ENCODE results near the gene NLRX1.

The NLRX1 gene

GRCh38 chr11:119157063-119157462 is 11.5 kb upstream of the NLRX1 start:
- Histone ChIP-seq H2AFZ (ENCODE audit: low read depth, low read length, severe bottlenecking) (no peak overlapping the region), H3K9me2 (replicated peaks; ENCODE audit: insufficient read depth, low read length) (no peaks in the 10 kb centered on the region), H4K20me1 (ENCODE audit: low read depth, low read length) (no peaks in the 10 kb centered on the region), H3F3A (ENCODE audit: insufficient read depth) (no peaks in the 10 kb centered on the region), H3K27me3 (ENCODE audit: low read length) (no peaks in the 10 kb centered on the region), H3K27ac (ENCODE audit: low read depth, low read length) (no peak overlapping the region), H3K9ac (ENCODE audit: low read length) (no peak overlapping the region), H3K4me2 (ENCODE audit: low read depth, low read length, poor library complexity, severe bottlenecking) (no peak overlapping the region), H3K4me3 (ENCODE audit: insufficient read depth, low read length, poor library complexity, severe bottlenecking) (no peak overlapping the region), H3K36me3 (ENCODE audit: low read length) (no peaks in the 10 kb centered on the region), H3K79me2 (ENCODE audit: insufficient read depth, low read length) (no peaks in the 10 kb centered on the region), H3K9me3 (ENCODE audit: insufficient read depth, low read length) (no peaks in the 10 kb centered on the region)
- TF ChIP-seq CTCF (IDR thresholded peaks at IDR 0.05; ENCODE audit: insufficient read depth, low read length, poor library complexity, severe bottlenecking) (no peak), EZH2phosphoT487 (conservative IDR thresholded peaks at IDR 0.05; ENCODE audit: low read length) (no peak)

- H3K27ac ChIP-seq (ENCODE audit: low read depth, low read length) = no peak overlapping the region
- H3K79me2 ChIP-seq (ENCODE audit: insufficient read depth, low read length) = no peaks in the 10 kb centered on the region
- no peak overlapping the region for H3K4me3 ChIP-seq (ENCODE audit: insufficient read depth, low read length, poor library complexity, severe bottlenecking)
- H3K27me3 ChIP-seq (ENCODE audit: low read length) = no peaks in the 10 kb centered on the region
- no peak overlapping the region for H3K9ac ChIP-seq (ENCODE audit: low read length)
- H3F3A ChIP-seq (ENCODE audit: insufficient read depth) = no peaks in the 10 kb centered on the region
- H3K36me3 ChIP-seq (ENCODE audit: low read length) = no peaks in the 10 kb centered on the region
- no peak overlapping the region for H2AFZ ChIP-seq (ENCODE audit: low read depth, low read length, severe bottlenecking)
- no peaks in the 10 kb centered on the region for H4K20me1 ChIP-seq (ENCODE audit: low read depth, low read length)
- H3K9me3 ChIP-seq (ENCODE audit: insufficient read depth, low read length) = no peaks in the 10 kb centered on the region
- no peaks in the 10 kb centered on the region for H3K9me2 ChIP-seq (replicated peaks; ENCODE audit: insufficient read depth, low read length)
- TF ChIP-seq EZH2phosphoT487 (conservative IDR thresholded peaks at IDR 0.05; ENCODE audit: low read length) = no peak
- TF ChIP-seq CTCF (IDR thresholded peaks at IDR 0.05; ENCODE audit: insufficient read depth, low read length, poor library complexity, severe bottlenecking) = no peak
- H3K4me2 ChIP-seq (ENCODE audit: low read depth, low read length, poor library complexity, severe bottlenecking) = no peak overlapping the region
Observed at GRCh38 chr11:119158467-119158866, 10.1 kb upstream of the NLRX1 start.

GRCh38 chr11:119160151-119160550 is 8.4 kb upstream of the NLRX1 start:
- Histone ChIP-seq H3K4me2 (ENCODE audit: low read depth, low read length, poor library complexity, severe bottlenecking) (no peak overlapping the region), H3K9me2 (replicated peaks; ENCODE audit: insufficient read depth, low read length) (no peaks in the 10 kb centered on the region), H4K20me1 (ENCODE audit: low read depth, low read length) (no peaks in the 10 kb centered on the region), H3K4me3 (ENCODE audit: insufficient read depth, low read length, poor library complexity, severe bottlenecking) (no peak overlapping the region), H3K9me3 (ENCODE audit: insufficient read depth, low read length) (no peaks in the 10 kb centered on the region), H3K36me3 (ENCODE audit: low read length) (no peaks in the 10 kb centered on the region), H3K27me3 (ENCODE audit: low read length) (no peaks in the 10 kb centered on the region), H2AFZ (ENCODE audit: low read depth, low read length, severe bottlenecking) (no peak overlapping the region), H3F3A (ENCODE audit: insufficient read depth) (no peaks in the 10 kb centered on the region), H3K9ac (ENCODE audit: low read length) (no peak overlapping the region), H3K27ac (ENCODE audit: low read depth, low read length) (no peak overlapping the region), H3K79me2 (ENCODE audit: insufficient read depth, low read length) (no peaks in the 10 kb centered on the region)
- TF ChIP-seq EZH2phosphoT487 (conservative IDR thresholded peaks at IDR 0.05; ENCODE audit: low read length) (no peak), CTCF (IDR thresholded peaks at IDR 0.05; ENCODE audit: insufficient read depth, low read length, poor library complexity, severe bottlenecking) (no peak)

Data from SU-DHL-6 (cell line).